Jurkat, Clone E6-1 (cell line): Measurements from ENCODE around the gene RNASEH1.
"Not testable (repeated sequence)": the region's sequence is repeated elsewhere in the genome, so short reads cannot be mapped to it uniquely, and the experiment has no call there.

Experiments used
- DNase-seq: peaks from one replicate; pipeline ENCODE4 v3.0.0-alpha.2; 2011; ENCODE audit warnings: low read depth, low spot score
- H3K4me3 ChIP-seq: 2 replicates; pipeline ENCODE4 v1.5.1; 2011; ENCODE audit warnings: mild to moderate bottlenecking, low read length, control low read depth, moderate library complexity

Gene RNASEH1

GRCh38 chr2:3498783-3499394 is 59.2 kb downstream of the RNASEH1 start:
- DNase-seq, result no peak
- H3K4me3 ChIP-seq, result no peak overlapping the region

DNA sequence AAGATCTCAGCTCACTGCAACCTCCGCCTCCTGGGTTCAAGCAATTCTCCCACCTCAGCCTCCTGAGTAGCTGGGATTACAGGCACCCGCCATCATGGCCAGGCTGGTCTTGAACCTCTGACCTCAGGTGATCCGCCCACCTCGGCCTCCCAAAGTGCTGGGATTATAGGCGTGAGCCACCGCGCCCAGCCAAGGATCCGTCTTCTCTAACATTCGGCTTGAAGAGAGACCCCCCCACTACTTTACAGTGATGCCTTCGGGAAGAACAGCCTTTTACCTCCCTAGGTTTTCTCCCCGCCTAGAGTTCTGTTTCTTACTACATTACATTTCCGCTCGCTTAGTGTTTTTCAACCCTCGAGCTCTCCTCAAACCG is 61.4 kb downstream of the RNASEH1 start:
- DNase-seq, H3K4me3 ChIP-seq: not testable (repeated sequence)
